ENCODE data around the gene B3GNT5.

Gene B3GNT5, protein sequence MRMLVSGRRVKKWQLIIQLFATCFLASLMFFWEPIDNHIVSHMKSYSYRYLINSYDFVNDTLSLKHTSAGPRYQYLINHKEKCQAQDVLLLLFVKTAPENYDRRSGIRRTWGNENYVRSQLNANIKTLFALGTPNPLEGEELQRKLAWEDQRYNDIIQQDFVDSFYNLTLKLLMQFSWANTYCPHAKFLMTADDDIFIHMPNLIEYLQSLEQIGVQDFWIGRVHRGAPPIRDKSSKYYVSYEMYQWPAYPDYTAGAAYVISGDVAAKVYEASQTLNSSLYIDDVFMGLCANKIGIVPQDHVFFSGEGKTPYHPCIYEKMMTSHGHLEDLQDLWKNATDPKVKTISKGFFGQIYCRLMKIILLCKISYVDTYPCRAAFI

DNA sequence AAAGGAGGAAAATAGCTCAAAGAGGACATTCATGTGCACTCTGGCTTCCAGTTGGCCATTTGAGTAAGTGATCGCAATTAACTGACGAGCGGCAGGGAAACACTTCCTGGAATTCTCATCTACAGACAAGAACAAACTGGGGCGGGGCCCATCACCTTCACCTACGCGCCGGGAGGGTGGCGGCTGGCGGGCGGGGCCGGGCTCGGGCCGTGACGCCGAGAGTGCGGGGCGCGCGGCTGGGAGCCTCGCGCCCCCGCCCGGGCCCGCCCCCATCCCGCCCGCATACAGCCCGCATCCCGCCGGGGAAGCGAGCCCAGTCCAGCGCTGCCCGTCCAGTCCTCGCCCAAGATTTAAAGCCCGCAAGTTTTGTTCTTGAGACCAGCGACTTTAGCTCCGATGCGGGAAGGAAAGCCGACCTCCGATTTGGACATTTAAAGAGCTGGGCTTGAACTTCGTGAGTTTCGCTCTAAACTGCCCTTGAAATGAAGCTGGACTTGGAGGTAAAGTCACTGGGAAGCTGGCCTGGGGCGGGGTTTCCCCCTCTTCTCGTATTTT is at the start of gene B3GNT5:
TSS of gene B3GNT5 (plus strand) at position 281 of the 555 bp plus-strand sequence. CDS start 16,546 bp downstream, outside the sequence.
- peaks cover 72% of the 10 kb centered on the region for H3K27me3 ChIP-seq
- no peaks in the 10 kb centered on the region for H3K36me3 ChIP-seq
- H4K20me1 ChIP-seq: peaks cover 28% of the 10 kb centered on the region
- peak within 1 kb of the TSS; percentile 66 for H3K27ac ChIP-seq
- H3K4me2 ChIP-seq: peak within 1 kb of the TSS; percentile 91
- no peak for TF ChIP-seq Cebpa-rat (IDR thresholded peaks at IDR 0.05)
- H3K4me3 ChIP-seq: peak within 1 kb of the TSS; percentile 71
- H3K9me3 ChIP-seq: peaks cover 14% of the 10 kb centered on the region
- peak within 1 kb of the TSS; percentile 69 for H3K9ac ChIP-seq
- H3K4me1 ChIP-seq: peaks cover 30% of the 10 kb centered on the region

DNA sequence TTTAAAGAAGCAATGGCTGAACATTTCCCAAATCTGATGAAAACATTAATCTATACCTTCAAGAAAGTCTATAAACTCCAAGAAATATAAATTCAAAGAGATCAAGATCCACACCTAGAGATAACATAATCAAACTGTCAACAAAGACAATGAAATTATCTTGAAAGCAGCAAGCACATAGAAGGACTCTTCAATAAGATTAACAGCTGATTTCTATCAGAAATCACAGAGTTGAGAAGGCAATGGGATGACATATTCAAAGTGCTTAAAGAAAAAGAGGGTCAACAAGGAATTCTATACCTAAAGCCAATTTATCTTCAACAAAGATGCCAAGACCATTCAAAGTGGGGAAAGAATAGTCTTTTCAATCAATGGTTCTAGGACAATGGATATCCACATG is 49.4 kb upstream of the B3GNT5 start:
- Histone ChIP-seq H3K4me2 (no peak overlapping the region), H3K4me3 (no peak overlapping the region), H3K36me3 (no peaks in the 10 kb centered on the region), H3K9me3 (peaks cover 12% of the 10 kb centered on the region), H3K27ac (no peak overlapping the region), H3K4me1 (peaks cover 14% of the 10 kb centered on the region; the same call in 1 of the 2 replicates), H3K9ac (no peak overlapping the region), H4K20me1 (no peaks in the 10 kb centered on the region), H3K27me3 (no peaks in the 10 kb centered on the region)
- TF ChIP-seq Cebpa-rat (IDR thresholded peaks at IDR 0.05): no peak

DNA sequence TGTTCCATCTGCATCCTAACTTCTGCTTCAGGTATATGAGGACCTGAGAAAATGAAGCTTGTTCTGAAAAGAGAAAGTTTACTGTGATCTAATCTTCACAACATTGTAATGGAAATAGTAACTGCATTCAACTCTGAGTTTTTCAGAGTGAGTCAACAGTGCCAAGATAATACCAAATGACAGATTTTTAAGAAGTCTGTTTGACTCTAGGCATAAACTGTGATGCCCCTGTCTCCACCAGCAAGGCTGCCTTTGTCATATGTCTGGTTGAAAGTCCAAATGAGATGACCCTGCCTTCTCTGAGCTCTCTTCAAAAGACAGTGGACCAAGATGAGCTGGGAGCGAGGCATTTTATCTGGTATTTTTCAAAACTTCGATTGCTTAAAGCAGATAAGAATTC is 44.8 kb upstream of the B3GNT5 start:
- Histone ChIP-seq H3K4me1 (peaks cover 27% of the 10 kb centered on the region; the same call in 1 of the 2 replicates), H3K27me3 (no peaks in the 10 kb centered on the region), H4K20me1 (no peaks in the 10 kb centered on the region), H3K9ac (no peak overlapping the region), H3K4me2 (no peak overlapping the region), H3K27ac (no peak overlapping the region), H3K4me3 (no peak overlapping the region), H3K36me3 (no peaks in the 10 kb centered on the region), H3K9me3 (peaks cover 7% of the 10 kb centered on the region)
- TF ChIP-seq Cebpa-rat (IDR thresholded peaks at IDR 0.05): no peak

DNA sequence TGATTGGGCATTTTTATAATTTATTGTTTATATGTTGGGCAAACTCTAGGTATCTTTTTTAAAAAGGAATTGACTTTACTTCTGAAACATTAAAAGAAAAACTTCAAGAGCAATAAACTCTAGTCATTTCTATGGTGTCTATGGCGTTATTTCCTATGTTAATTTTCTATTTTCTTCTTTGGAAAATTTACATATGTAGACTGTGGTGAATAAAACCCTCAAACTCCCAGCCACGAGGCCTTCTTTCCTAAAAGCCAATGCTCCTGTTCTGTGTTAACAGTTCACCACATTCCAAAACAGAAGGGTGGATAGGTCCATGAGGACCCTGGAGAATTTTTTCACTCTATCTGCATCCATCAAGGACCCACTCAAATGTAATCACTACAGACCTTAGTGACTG is 44.3 kb upstream of the B3GNT5 start:
- Histone ChIP-seq H3K9ac (no peak overlapping the region), H3K4me1 (peaks cover 32% of the 10 kb centered on the region), H3K36me3 (no peaks in the 10 kb centered on the region), H3K4me3 (no peak overlapping the region), H3K4me2 (no peak overlapping the region), H3K27ac (no peak overlapping the region), H3K9me3 (peaks cover 1% of the 10 kb centered on the region), H3K27me3 (no peaks in the 10 kb centered on the region), H4K20me1 (no peaks in the 10 kb centered on the region)
- TF ChIP-seq Cebpa-rat (IDR thresholded peaks at IDR 0.05): no peak

DNA sequence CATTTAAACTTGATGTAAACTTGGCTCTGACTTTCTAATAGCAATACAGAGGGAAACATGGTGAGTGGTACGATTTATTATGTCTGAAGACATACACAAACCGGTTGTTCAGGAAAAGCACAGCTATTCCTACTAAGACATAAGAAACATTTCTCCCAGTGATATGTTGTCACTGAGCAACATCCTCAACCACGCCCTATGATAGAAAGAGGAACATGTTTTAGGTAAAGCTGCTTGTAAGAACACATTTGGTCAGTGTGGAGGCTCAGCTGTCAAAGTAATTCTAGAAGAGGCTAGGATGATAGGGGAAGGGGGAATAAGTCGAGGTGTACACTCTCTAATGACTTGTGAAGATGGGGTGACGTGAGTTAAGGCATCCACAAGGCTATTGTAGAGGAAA is 42.7 kb upstream of the B3GNT5 start:
- Histone ChIP-seq H3K9ac (no peak overlapping the region), H3K4me3 (no peak overlapping the region), H3K36me3 (no peaks in the 10 kb centered on the region), H3K27ac (no peak overlapping the region), H3K9me3 (no peaks in the 10 kb centered on the region), H3K27me3 (no peaks in the 10 kb centered on the region), H4K20me1 (no peaks in the 10 kb centered on the region), H3K4me2 (no peak overlapping the region), H3K4me1 (peaks cover 47% of the 10 kb centered on the region)
- no peak for TF ChIP-seq Cebpa-rat (IDR thresholded peaks at IDR 0.05)

DNA sequence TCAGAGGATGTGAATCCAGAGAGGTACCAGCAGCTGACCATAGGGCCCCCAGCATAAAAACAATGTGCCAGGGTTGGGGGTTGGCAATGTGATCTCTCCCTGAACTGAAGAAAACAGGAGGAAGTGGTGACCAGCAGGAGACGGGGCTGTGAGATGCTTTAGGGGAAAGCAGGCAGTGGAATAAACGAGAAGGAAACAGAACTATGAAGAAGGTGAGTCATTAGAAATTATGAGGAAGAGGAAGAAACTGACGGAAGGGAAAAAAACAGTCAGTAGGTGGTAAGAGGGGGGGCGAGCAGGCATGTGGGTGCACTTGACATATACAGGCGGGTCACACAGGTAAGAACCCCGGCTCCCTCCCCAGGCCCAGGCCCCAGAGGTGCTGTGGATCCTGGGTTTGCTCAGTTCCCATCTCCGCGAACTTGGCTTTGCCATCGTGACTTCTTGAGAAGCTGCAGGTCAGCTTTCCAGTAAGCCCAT is 42.2 kb upstream of the B3GNT5 start:
- Histone ChIP-seq H3K9me3 (no peaks in the 10 kb centered on the region), H3K27me3 (no peaks in the 10 kb centered on the region), H4K20me1 (no peaks in the 10 kb centered on the region), H3K27ac (no peak overlapping the region), H3K9ac (no peak overlapping the region), H3K4me2 (no peak overlapping the region; the same call in 1 of the 2 replicates), H3K36me3 (no peaks in the 10 kb centered on the region; the same call in 1 of the 2 replicates), H3K4me1 (peaks cover 48% of the 10 kb centered on the region), H3K4me3 (no peak overlapping the region)
- TF ChIP-seq Cebpa-rat (IDR thresholded peaks at IDR 0.05): no peak

- H3K9me3 ChIP-seq: no peaks in the 10 kb centered on the region
- H3K27me3 ChIP-seq: no peaks in the 10 kb centered on the region
- no peak overlapping the region for H3K9ac ChIP-seq
- H3K36me3 ChIP-seq: no peaks in the 10 kb centered on the region; the same call in 1 of the 2 replicates
- no peak overlapping the region for H3K27ac ChIP-seq
- H4K20me1 ChIP-seq: no peaks in the 10 kb centered on the region
- peaks cover 48% of the 10 kb centered on the region for H3K4me1 ChIP-seq
- no peak overlapping the region for H3K4me2 ChIP-seq
- no peak for TF ChIP-seq Cebpa-rat (IDR thresholded peaks at IDR 0.05)
- no peak overlapping the region for H3K4me3 ChIP-seq
Observed at GRCh38 chr3:183211352-183211751, 41.7 kb upstream of the B3GNT5 start.

- Histone ChIP-seq H3K4me3 (no peak overlapping the region), H3K9ac (no peak overlapping the region), H3K9me3 (no peaks in the 10 kb centered on the region), H3K4me2 (peak overlapping the region; percentile 29), H3K27me3 (no peaks in the 10 kb centered on the region), H3K27ac (no peak overlapping the region), H4K20me1 (no peaks in the 10 kb centered on the region), H3K4me1 (peaks cover 42% of the 10 kb centered on the region), H3K36me3 (no peaks in the 10 kb centered on the region; the same call in 1 of the 2 replicates)
- no peak for TF ChIP-seq Cebpa-rat (IDR thresholded peaks at IDR 0.05)
Observed at GRCh38 chr3:183212096-183212495, 41.0 kb upstream of the B3GNT5 start.

- H3K27ac ChIP-seq: no peak overlapping the region
- peaks cover 39% of the 10 kb centered on the region for H3K4me1 ChIP-seq
- no peaks in the 10 kb centered on the region for H3K27me3 ChIP-seq
- TF ChIP-seq Cebpa-rat (IDR thresholded peaks at IDR 0.05): no peak
- no peaks in the 10 kb centered on the region for H4K20me1 ChIP-seq
- no peaks in the 10 kb centered on the region; the same call in 1 of the 2 replicates for H3K36me3 ChIP-seq
- H3K9ac ChIP-seq: no peak overlapping the region
- H3K4me3 ChIP-seq: no peak overlapping the region
- peak overlapping the region; percentile 29 for H3K4me2 ChIP-seq
- no peaks in the 10 kb centered on the region for H3K9me3 ChIP-seq
Observed at GRCh38 chr3:183212565-183212964, 40.5 kb upstream of the B3GNT5 start.
